Ovary (tissue), 3 donors: Measurements from ENCODE around the gene SYNDIG1.

Experiments
- POLR2A ChIP-seq: fragments of 450-650 bp; IDR thresholded peaks from one replicate; pipeline ENCODE4 v1.6.1; 2017; ENCODE audit warnings: antibody characterized with exemption, mild to moderate bottlenecking, moderate library complexity
- TF ChIP-seq, protein P1 (sequence below), 3 donors: fragments of 450-650 bp in 2 of 3; fragments of 200-600 bp in 1 of 3; IDR thresholded peaks; one replicate each; pipeline versions ENCODE4 v1.5.1 to v1.8.0; 2016 to 2022; ENCODE audit warnings: antibody characterized with exemption in 3 of 3, mild to moderate bottlenecking in 1 of 3
- donor health status: DM: no; HTN: no; CAD: no.

DNA sequence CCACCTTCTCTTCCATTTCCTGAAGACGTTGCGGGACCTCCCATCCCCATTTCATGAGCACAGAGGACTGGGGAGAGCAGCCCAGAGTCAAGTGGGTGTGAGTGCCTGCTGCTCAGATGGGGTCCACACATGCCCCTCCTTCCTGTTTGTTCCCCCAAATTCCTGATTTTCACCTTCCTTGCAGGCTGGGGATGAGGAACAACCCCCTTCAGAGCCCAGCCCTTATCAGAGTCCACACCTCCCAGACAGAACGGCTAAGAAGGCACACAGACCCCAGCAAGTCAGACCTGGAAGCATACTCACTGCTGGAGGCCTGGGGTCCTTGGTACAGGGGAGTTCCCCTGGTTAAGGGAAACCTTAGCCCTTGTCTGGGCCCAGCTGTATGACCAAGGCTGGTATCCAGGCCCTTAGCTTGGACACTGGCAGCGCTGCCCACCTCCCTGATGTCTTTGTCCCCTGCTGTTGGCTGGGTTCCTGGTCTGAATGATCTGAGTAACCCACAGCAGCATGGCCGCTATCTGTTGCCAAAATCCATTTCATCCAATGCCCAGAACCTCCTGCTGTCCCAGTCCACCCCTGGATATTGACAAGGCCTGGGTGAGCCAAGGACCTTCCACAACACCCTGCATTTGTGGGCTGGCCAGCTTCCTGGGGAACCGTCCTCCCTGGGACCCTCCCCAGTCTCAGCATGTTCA, 230.9 kb downstream of the SYNDIG1 start:
- no peak for TF ChIP-seq POLR2A
- TF ChIP-seq, protein P1, sequence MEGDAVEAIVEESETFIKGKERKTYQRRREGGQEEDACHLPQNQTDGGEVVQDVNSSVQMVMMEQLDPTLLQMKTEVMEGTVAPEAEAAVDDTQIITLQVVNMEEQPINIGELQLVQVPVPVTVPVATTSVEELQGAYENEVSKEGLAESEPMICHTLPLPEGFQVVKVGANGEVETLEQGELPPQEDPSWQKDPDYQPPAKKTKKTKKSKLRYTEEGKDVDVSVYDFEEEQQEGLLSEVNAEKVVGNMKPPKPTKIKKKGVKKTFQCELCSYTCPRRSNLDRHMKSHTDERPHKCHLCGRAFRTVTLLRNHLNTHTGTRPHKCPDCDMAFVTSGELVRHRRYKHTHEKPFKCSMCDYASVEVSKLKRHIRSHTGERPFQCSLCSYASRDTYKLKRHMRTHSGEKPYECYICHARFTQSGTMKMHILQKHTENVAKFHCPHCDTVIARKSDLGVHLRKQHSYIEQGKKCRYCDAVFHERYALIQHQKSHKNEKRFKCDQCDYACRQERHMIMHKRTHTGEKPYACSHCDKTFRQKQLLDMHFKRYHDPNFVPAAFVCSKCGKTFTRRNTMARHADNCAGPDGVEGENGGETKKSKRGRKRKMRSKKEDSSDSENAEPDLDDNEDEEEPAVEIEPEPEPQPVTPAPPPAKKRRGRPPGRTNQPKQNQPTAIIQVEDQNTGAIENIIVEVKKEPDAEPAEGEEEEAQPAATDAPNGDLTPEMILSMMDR (IDR thresholded peaks at IDR 0.05), result no peak
